Cardiac atrium fibroblast (primary cell): ENCODE measurements around the gene NHLRC3. TPM values are rescaled to one million over a fixed set of nuclear protein-coding genes. Genes with fewer than 3 reads are reported as not detected.

Source experiments
- total RNA-seq: library from RNA; depleted of rRNA; stranded (reverse); fragments of >200 nt; gene quantifications from 2 replicates; pipeline ENCODE4 v1.2.3, GENCODE V29; 2015

Gene NHLRC3, protein sequence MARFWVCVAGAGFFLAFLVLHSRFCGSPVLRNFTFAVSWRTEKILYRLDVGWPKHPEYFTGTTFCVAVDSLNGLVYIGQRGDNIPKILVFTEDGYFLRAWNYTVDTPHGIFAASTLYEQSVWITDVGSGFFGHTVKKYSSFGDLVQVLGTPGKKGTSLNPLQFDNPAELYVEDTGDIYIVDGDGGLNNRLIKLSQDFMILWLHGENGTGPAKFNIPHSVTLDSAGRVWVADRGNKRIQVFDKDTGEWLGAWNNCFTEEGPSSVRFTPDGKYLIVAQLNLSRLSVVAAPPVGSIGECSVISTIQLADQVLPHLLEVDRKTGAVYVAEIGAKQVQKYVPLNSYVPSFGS
- 2.6 and 5.4 TPM in 2 replicates for total RNA-seq

GRCh38 chr13:39037880-39038568, at the start of gene NHLRC3, which contains the start of gene PROSER1:
Gene NHLRC3 (plus strand): TSS chr13:39038456. CDS start chr13:39038640, 184 bp downstream.
Gene PROSER1 (minus strand): TSS chr13:39038089. CDS start chr13:39037242, 847 bp downstream.

DNA sequence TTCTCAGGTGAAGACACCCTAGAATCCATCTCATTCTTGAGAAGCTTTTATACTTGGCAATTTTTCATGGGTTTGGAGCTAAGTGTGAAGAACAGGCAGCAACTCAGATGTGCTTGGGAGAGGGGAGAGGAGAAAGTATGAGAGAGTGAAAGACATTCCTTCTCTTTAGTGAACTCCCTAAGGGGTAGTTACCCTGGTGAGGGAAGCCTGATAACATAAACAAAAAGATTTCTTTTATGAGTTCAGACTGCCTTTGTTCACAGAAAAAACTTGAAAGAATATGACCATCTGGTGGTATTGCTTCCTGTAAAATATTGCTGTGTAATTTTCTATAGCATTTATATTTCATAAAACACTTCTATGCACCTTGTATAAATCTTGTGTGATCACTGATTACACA, 47.6 kb upstream of the NHLRC3 start, which contains the start of gene STOML3:
STOML3 (minus strand) TSS at position 139 of the 400 bp plus-strand sequence; CDS start at position 29, 110 bp downstream.

Other genes starting within 250 kb of the NHLRC3 start
- gene STOML3, start 47.6 kb upstream of the NHLRC3 start, total RNA-seq = not detected in 2 replicates
- 4.5 and 8.1 TPM in 2 replicates for gene PROSER1, start 367 bp upstream of the NHLRC3 start, total RNA-seq